Endothelial cell of umbilical vein (primary cell): ENCODE results near the gene MYADML2. TPM values are rescaled to one million over a fixed set of nuclear protein-coding genes. Genes with fewer than 3 reads are reported as not detected.

ENCODE experiments used
- BruUV-seq: library from RNA; stranded (reverse); fragments of 400-500 nt; replicated peaks from 2 replicates; lab custom pipeline; 2021; lab: Mats Ljungman, UMichigan
- CTCF ChIA-PET: fragments of 300-600, 350-600 bp; sonication (Branson Sonifier 250); formaldehyde crosslinking; loops from one replicate; lab custom pipeline; 2021; ENCODE audit warnings: antibody characterized with exemption, inconsistent platforms; lab: Charles Lee
- POLR2A ChIA-PET: fragments of 300-600, 350-600 bp; sonication (Branson Sonifier 250); formaldehyde crosslinking; loops from one replicate; lab custom pipeline; 2021; ENCODE audit warnings: antibody characterized with exemption, inconsistent platforms; lab: Charles Lee
- DNase-seq: peaks from one replicate; pipeline ENCODE4 v3.0.0-alpha.2; 2011; ENCODE audit warnings: low read depth, low spot score
- FAIRE-seq: peaks from 2 replicates; lab custom pipeline; 2011; peaks lifted over from hg19 to GRCh38; lab: Jason Lieb, UNC
- H2AFZ ChIP-seq: 2 replicates; pipeline ENCODE4 v1.6.0; 2012; ENCODE audit warnings: low read depth, low read length, control low read depth, inconsistent platforms
- H3K27ac ChIP-seq: 2 replicates; pipeline ENCODE4 v1.5.1; 2011; ENCODE audit warnings: low read depth, mild to moderate bottlenecking, control low read depth, low read length, moderate library complexity; ENCODE audit not compliant: insufficient read depth
- H3K27me3 ChIP-seq, 2 experiments: 2 replicates each; pipeline versions ENCODE4 v1.6.0 to v1.6.1; 2011; ENCODE audit warnings: low read length in 2 of 2, mixed read lengths in 1 of 2; ENCODE audit not compliant: control insufficient read depth in 2 of 2, insufficient read depth in 2 of 2
- H3K36me3 ChIP-seq, 2 experiments: 2 replicates in 1 of 2; 3 replicates in 1 of 2; pipeline ENCODE4 v1.5.1; 2011; ENCODE audit warnings: low read length in 2 of 2, mild to moderate bottlenecking in 1 of 2, moderate library complexity in 1 of 2; ENCODE audit not compliant: control insufficient read depth in 2 of 2, insufficient read depth in 2 of 2; ENCODE audit errors: extremely low read depth in 1 of 2
- H3K4me1 ChIP-seq: 3 replicates; pipeline ENCODE4 v1.5.1; 2011; ENCODE audit warnings: mild to moderate bottlenecking, low read length; ENCODE audit not compliant: control insufficient read depth, insufficient read depth; ENCODE audit errors: extremely low read depth
- H3K4me2 ChIP-seq: 2 replicates; pipeline ENCODE4 v1.6.1; 2011; ENCODE audit warnings: low read length, control low read depth, mixed read lengths; ENCODE audit not compliant: insufficient read depth
- H3K4me3 ChIP-seq, 3 experiments: fragments of 200-600 bp in 1 of 3; sonication (generic), shearing (Covaris generic) in 1 of 3; replicated peaks in 1 of 3; 2 replicates each; pipeline ENCODE4 v1.5.1; 2011 to 2016; ENCODE audit warnings: control low read depth in 3 of 3, low read length in 3 of 3, mild to moderate bottlenecking in 2 of 3, inconsistent platforms in 1 of 3, low read depth in 1 of 3, moderate library complexity in 1 of 3; ENCODE audit not compliant: insufficient read depth in 1 of 3
- H3K79me2 ChIP-seq: 2 replicates; pipeline ENCODE4 v1.6.0; 2012; ENCODE audit warnings: low read length, inconsistent platforms; ENCODE audit not compliant: control insufficient read depth, insufficient read depth
- H3K9ac ChIP-seq: replicated peaks from 2 replicates; pipeline ENCODE3; 2011; ENCODE audit warnings: low read length, control low read depth; ENCODE audit not compliant: insufficient read depth; ENCODE audit errors: extremely low read depth
- H3K9me1 ChIP-seq: replicated peaks from 3 replicates; pipeline ENCODE4 v1.6.0; 2011; ENCODE audit warnings: mild to moderate bottlenecking, low read length; ENCODE audit not compliant: control insufficient read depth, insufficient read depth; ENCODE audit errors: extremely low read depth
- H3K9me3 ChIP-seq: replicated peaks from 2 replicates; pipeline ENCODE4 v1.5.1; 2012; ENCODE audit warnings: low read length, inconsistent platforms; ENCODE audit not compliant: control insufficient read depth, insufficient read depth
- H4K20me1 ChIP-seq: replicated peaks from 2 replicates; pipeline ENCODE3; 2011; ENCODE audit warnings: mild to moderate bottlenecking, low read length; ENCODE audit not compliant: control insufficient read depth, insufficient read depth; ENCODE audit errors: extremely low read depth
- CTCF ChIP-seq, 2 donors: IDR thresholded peaks; 1 replicate in 1 of 2; 2 replicates in 1 of 2; pipeline ENCODE4 v1.5.1; 2011; ENCODE audit warnings: low read length in 2 of 2, mild to moderate bottlenecking in 2 of 2, moderate library complexity in 2 of 2, control low read depth in 1 of 2, inconsistent platforms in 1 of 2, low read depth in 1 of 2; ENCODE audit not compliant: insufficient read depth in 1 of 2; ENCODE audit errors: extremely low read depth in 1 of 2
- EZH2 ChIP-seq: IDR thresholded peaks from 2 replicates; pipeline ENCODE4 v1.6.1; 2012; ENCODE audit warnings: borderline replicate concordance, low read depth, mild to moderate bottlenecking, moderate library complexity, low read length, inconsistent platforms; ENCODE audit not compliant: severe bottlenecking
- FOS ChIP-seq: IDR thresholded peaks from 2 replicates; pipeline ENCODE4 v1.6.1; 2011; ENCODE audit warnings: mild to moderate bottlenecking, low read length, moderate library complexity, borderline replicate concordance; ENCODE audit not compliant: insufficient read depth
- GATA2 ChIP-seq: IDR thresholded peaks from 2 replicates; pipeline ENCODE4 v1.7.0; 2011; ENCODE audit warnings: low read depth, mild to moderate bottlenecking, moderate library complexity, mixed read lengths, low read length; ENCODE audit not compliant: insufficient read length, insufficient read depth
- JUN ChIP-seq: IDR thresholded peaks from 2 replicates; pipeline ENCODE4 v1.6.1; 2011; ENCODE audit warnings: borderline replicate concordance, low read depth; ENCODE audit not compliant: insufficient read length, insufficient read depth
- MAX ChIP-seq: IDR thresholded peaks from 2 replicates; pipeline ENCODE4 v1.6.1; 2011; ENCODE audit not compliant: insufficient read depth, insufficient read length
- MYC ChIP-seq: IDR thresholded peaks from one replicate; pipeline ENCODE4 v1.6.1; 2011; ENCODE audit warnings: mild to moderate bottlenecking, low read depth, low read length
- POLR2A ChIP-seq: IDR thresholded peaks from 2 replicates; pipeline ENCODE4 v1.6.1; 2012; ENCODE audit warnings: low read depth, mild to moderate bottlenecking, control low read depth, low read length
- POLR2AphosphoS5 ChIP-seq: IDR thresholded peaks from 2 replicates; pipeline ENCODE4 v1.6.1; 2012; ENCODE audit warnings: low read depth, mild to moderate bottlenecking, control low read depth, low read length, moderate library complexity; ENCODE audit not compliant: insufficient read depth
- dilution Hi-C: fragments of 300-500 bp; cut with MboI; formaldehyde crosslinking; loops from one replicate; pipeline ENCODE4 v1.15.0; 2019; ENCODE audit warnings: low sequenced_read_pairs; ENCODE audit not compliant: extremely low pct_ligation_motif_present
- intact Hi-C: fragments of 100-400 bp; cut with micrococcal nuclease; formaldehyde crosslinking; loops from one replicate; pipeline ENCODE4 v1.10.0; 2022
- polyA plus RNA-seq, 4 experiments: library from polyadenylated mRNA; depleted of rRNA in 3 of 4; stranded (reverse) in 3 of 4; unstranded in 1 of 4; fragments of >200 nt; gene quantifications; 2 replicates each; pipeline versions ENCODE4 v1.2.1 to v1.2.3, GENCODE V29; 2011 to 2012; ENCODE audit warnings: missing spikeins in 1 of 4
- total RNA-seq: library from RNA; stranded (reverse); gene quantifications from 2 replicates; pipeline ENCODE4 v1.2.3, GENCODE V29; 2021

Gene MYADML2
- total and polyA plus RNA-seq, 2 donors (not counting 3 experiments of a cell fraction or from before 2014, with no cell fraction given), result not detected

- Histone ChIP-seq H3K27ac (no peak overlapping the region), H3K9me3 (no peaks in the 10 kb centered on the region), H3K9me1 (no peaks in the 10 kb centered on the region), H3K27me3 (no peaks in the 10 kb centered on the region), H3K4me1 (peaks cover 6% of the 10 kb centered on the region), H3K4me2 (no peak overlapping the region), H3K36me3 (peaks cover 0 to 5% of the 10 kb centered on the region in 2 experiments), H4K20me1 (no peaks in the 10 kb centered on the region), H3K4me3 (no peak overlapping the region), H2AFZ (no peak overlapping the region), H3K9ac (no peak overlapping the region), H3K79me2 (peaks cover 13% of the 10 kb centered on the region)
- POLR2A ChIA-PET, result no interaction called here
- DNase-seq (no peak), FAIRE-seq (no peak)
- TF ChIP-seq POLR2AphosphoS5 (peak; percentile 6), MAX (no peak), EZH2 (no peak), GATA2 (no peak), POLR2A (no peak), JUN (no peak), FOS (no peak), CTCF (IDR thresholded peaks at IDR 0.05; ENCODE audit: extremely low read depth in 1 of 2, insufficient read depth in 1 of 2, low read depth in 1 of 2, low read length in 2 of 2) (no peak), MYC (no peak)
- CTCF ChIA-PET, result interaction anchor here (1.2 kb wide), 1 partner anchor 89 kb away, joined by 4 read pairs; no protein-coding TSS in a partner anchor
- no TSS peak for BruUV-seq
- intact Hi-C loops, result no loop called here
- dilution Hi-C loops, result no loop called here
These were observed 15.9 kb downstream of the MYADML2 start for GRCh38 chr17:81931189-81931556.
